DND-41 (cell line): ENCODE measurements around the gene LRRC72.

ENCODE experiments used
- EZH2 ChIP-seq: IDR thresholded peaks from 3 replicates; pipeline ENCODE4 v1.6.1; 2012; ENCODE audit warnings: borderline replicate concordance, low read depth, mild to moderate bottlenecking, moderate library complexity, low read length, inconsistent platforms; ENCODE audit not compliant: severe bottlenecking
- TF ChIP-seq, protein P1 (sequence below): IDR thresholded peaks from 2 replicates; pipeline ENCODE4 v1.5.1; 2012; ENCODE audit warnings: borderline replicate concordance, low read length, moderate library complexity, mild to moderate bottlenecking; ENCODE audit not compliant: poor library complexity, severe bottlenecking; ENCODE audit errors: extremely low read depth

DNA sequence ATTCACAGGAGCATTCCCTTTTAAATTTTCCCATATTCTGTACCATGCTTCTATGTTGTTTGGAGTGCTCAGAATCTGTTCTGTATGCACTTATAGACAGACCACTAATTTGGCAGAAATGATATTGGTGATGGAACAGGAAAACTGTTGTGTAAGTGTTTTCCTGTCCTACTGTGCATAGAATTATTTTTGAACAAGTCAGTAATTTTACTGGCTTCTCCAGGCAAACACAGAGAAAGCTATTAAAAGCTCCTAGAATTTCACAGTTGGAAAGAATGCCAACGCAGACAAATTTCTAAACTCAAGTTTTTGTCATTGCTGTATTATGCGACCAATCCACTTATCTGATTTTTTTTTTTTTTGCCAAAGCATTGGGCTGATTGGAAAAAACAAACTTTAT, 63.3 kb downstream of the LRRC72 start:
- TF ChIP-seq, protein P1, sequence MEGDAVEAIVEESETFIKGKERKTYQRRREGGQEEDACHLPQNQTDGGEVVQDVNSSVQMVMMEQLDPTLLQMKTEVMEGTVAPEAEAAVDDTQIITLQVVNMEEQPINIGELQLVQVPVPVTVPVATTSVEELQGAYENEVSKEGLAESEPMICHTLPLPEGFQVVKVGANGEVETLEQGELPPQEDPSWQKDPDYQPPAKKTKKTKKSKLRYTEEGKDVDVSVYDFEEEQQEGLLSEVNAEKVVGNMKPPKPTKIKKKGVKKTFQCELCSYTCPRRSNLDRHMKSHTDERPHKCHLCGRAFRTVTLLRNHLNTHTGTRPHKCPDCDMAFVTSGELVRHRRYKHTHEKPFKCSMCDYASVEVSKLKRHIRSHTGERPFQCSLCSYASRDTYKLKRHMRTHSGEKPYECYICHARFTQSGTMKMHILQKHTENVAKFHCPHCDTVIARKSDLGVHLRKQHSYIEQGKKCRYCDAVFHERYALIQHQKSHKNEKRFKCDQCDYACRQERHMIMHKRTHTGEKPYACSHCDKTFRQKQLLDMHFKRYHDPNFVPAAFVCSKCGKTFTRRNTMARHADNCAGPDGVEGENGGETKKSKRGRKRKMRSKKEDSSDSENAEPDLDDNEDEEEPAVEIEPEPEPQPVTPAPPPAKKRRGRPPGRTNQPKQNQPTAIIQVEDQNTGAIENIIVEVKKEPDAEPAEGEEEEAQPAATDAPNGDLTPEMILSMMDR: no peak
- no peak for TF ChIP-seq EZH2
